Measurements from ENCODE around the gene NFKBIE. TPM values are rescaled to one million over a fixed set of nuclear protein-coding genes. Genes with fewer than 3 reads are reported as not detected.

Gene NFKBIE
- total RNA-seq, 1 donor = 4.7 TPM

GRCh38 chr6:44219053-44219814 is 46.1 kb downstream of the NFKBIE start:
- DNase-seq (ENCODE audit: insufficient read length, low spot score, missing footprints) = peak; percentile 94
- no peaks in the 10 kb centered on the region for H3K79me2 ChIP-seq (ENCODE audit: insufficient read depth, low read length)
- H3K36me3 ChIP-seq (ENCODE audit: insufficient read depth, low read length) = no peaks in the 10 kb centered on the region
- no peak overlapping the region for H3K27ac ChIP-seq (ENCODE audit: low read depth, low read length)
- TF ChIP-seq CTCF (IDR thresholded peaks at IDR 0.05; ENCODE audit: extremely low read depth, low read depth, low read length) = no peak
- H3K27me3 ChIP-seq (ENCODE audit: insufficient read depth, low read length) = no peaks in the 10 kb centered on the region
- H3K4me3 ChIP-seq (ENCODE audit: insufficient read depth, low read length) = peak overlapping the region; percentile 70
- peaks cover 36% of the 10 kb centered on the region for H3K4me1 ChIP-seq (ENCODE audit: insufficient read depth, low read length)
- no peaks in the 10 kb centered on the region for H3K9me3 ChIP-seq (ENCODE audit: low read depth, low read length)
- no peaks in the 10 kb centered on the region for H4K20me1 ChIP-seq (ENCODE audit: insufficient read depth, low read length)
- peak overlapping the region; percentile 81 for H3K4me2 ChIP-seq (ENCODE audit: insufficient read depth, low read length)
- H2AFZ ChIP-seq (ENCODE audit: low read length) = peak overlapping the region; percentile 92

GRCh38 chr6:44217332-44218143 is 47.8 kb downstream of the NFKBIE start:
- H4K20me1 ChIP-seq (ENCODE audit: insufficient read depth, low read length) = no peaks in the 10 kb centered on the region
- no peaks in the 10 kb centered on the region for H3K79me2 ChIP-seq (ENCODE audit: insufficient read depth, low read length)
- H3K36me3 ChIP-seq (ENCODE audit: insufficient read depth, low read length) = no peaks in the 10 kb centered on the region
- H3K27me3 ChIP-seq (ENCODE audit: insufficient read depth, low read length) = no peaks in the 10 kb centered on the region
- H3K4me2 ChIP-seq (ENCODE audit: insufficient read depth, low read length) = no peak overlapping the region
- TF ChIP-seq CTCF (IDR thresholded peaks at IDR 0.05; ENCODE audit: extremely low read depth, low read depth, low read length) = no peak
- no peak overlapping the region for H3K4me3 ChIP-seq (ENCODE audit: insufficient read depth, low read length)
- peak; percentile 88 for DNase-seq (ENCODE audit: insufficient read length, low spot score, missing footprints)
- H3K4me1 ChIP-seq (ENCODE audit: insufficient read depth, low read length) = peaks cover 27% of the 10 kb centered on the region
- peak overlapping the region; percentile 32 for H2AFZ ChIP-seq (ENCODE audit: low read length)
- no peak overlapping the region for H3K27ac ChIP-seq (ENCODE audit: low read depth, low read length)
- H3K9me3 ChIP-seq (ENCODE audit: low read depth, low read length) = no peaks in the 10 kb centered on the region

- peak; percentile 73 for DNase-seq (ENCODE audit: insufficient read length, low spot score, missing footprints)
- H3K36me3 ChIP-seq (ENCODE audit: insufficient read depth, low read length) = no peaks in the 10 kb centered on the region
- no peaks in the 10 kb centered on the region for H3K27me3 ChIP-seq (ENCODE audit: insufficient read depth, low read length)
- no peak within 1 kb of the TSS for H3K4me3 ChIP-seq (ENCODE audit: insufficient read depth, low read length)
- H2AFZ ChIP-seq (ENCODE audit: low read length) = peak within 1 kb of the TSS; percentile 32
- TF ChIP-seq CTCF (IDR thresholded peaks at IDR 0.05; ENCODE audit: extremely low read depth, low read depth, low read length) = no peak
- H3K9me3 ChIP-seq (ENCODE audit: low read depth, low read length) = no peaks in the 10 kb centered on the region
- H3K4me1 ChIP-seq (ENCODE audit: insufficient read depth, low read length) = peaks cover 21% of the 10 kb centered on the region
- H4K20me1 ChIP-seq (ENCODE audit: insufficient read depth, low read length) = no peaks in the 10 kb centered on the region
- no peak within 1 kb of the TSS for H3K4me2 ChIP-seq (ENCODE audit: insufficient read depth, low read length)
- H3K79me2 ChIP-seq (ENCODE audit: insufficient read depth, low read length) = no peaks in the 10 kb centered on the region
- no peak within 1 kb of the TSS for H3K27ac ChIP-seq (ENCODE audit: low read depth, low read length)
Measured at GRCh38 chr6:44216677-44217331, 48.5 kb downstream of the NFKBIE start, which contains the start of gene MYMX. Gene MYMX (plus strand): TSS chr6:44216926. CDS start chr6:44217472, 546 bp downstream.

Measured in osteoblast (primary cell).